Omental fat pad (tissue), 4 donors: Measurements from ENCODE around the gene PDHX. TPM values are rescaled to one million over a fixed set of nuclear protein-coding genes. Genes with fewer than 3 reads are reported as not detected.

Experiments used
- ATAC-seq: fragments of 150-250 bp; one replicate; pipeline ENCODE4 v1.9.1; 2016; ENCODE audit warnings: mild to moderate bottlenecking, moderate library complexity; ENCODE audit not compliant: low FRiP score
- DNase-seq: peaks from one replicate; pipeline ENCODE4 v3.0.0-alpha.2; 2019; ENCODE audit warnings: low spot score
- CTCF ChIP-seq, 3 donors: fragments of 450-650 bp; IDR thresholded peaks; one replicate each; pipeline ENCODE4 v1.5.1; 2016 to 2017; ENCODE audit warnings: antibody characterized with exemption in 3 of 3, mild to moderate bottlenecking in 3 of 3, moderate library complexity in 2 of 3
- total RNA-seq, 4 donors: library from RNA; depleted of rRNA; stranded (reverse); fragments of >200 nt; gene quantifications; one replicate each; pipeline ENCODE4 v1.1.0, GENCODE V29; 2016

Gene PDHX
- total RNA-seq, 4 donors from 2014 or later = 20.0 to 56.0 (median 45.3) TPM

- DNase-seq (no peak), ATAC-seq (no peak)
- no peak for TF ChIP-seq CTCF (IDR thresholded peaks at IDR 0.05)
These were observed 93.5 kb downstream of the PDHX start for GRCh38 chr11:35009944-35010342.

GRCh38 chr11:35010654-35011053 is 94.2 kb downstream of the PDHX start:
- ATAC-seq (no peak), DNase-seq (no peak)
- TF ChIP-seq CTCF (IDR thresholded peaks at IDR 0.05) = no peak

- ATAC-seq (no peak), DNase-seq (no peak)
- no peak for TF ChIP-seq CTCF (IDR thresholded peaks at IDR 0.05)
These were observed 95.0 kb downstream of the PDHX start for GRCh38 chr11:35011389-35011788.

- TF ChIP-seq CTCF (IDR thresholded peaks at IDR 0.05) = no peak
- no peak for ATAC-seq
- DNase-seq = no peak
These were observed 95.5 kb downstream of the PDHX start for GRCh38 chr11:35011944-35012343.

- ATAC-seq (no peak), DNase-seq (no peak)
- TF ChIP-seq CTCF (IDR thresholded peaks at IDR 0.05) = no peak
These were observed 96.2 kb downstream of the PDHX start for GRCh38 chr11:35012467-35013191.

- TF ChIP-seq CTCF (IDR thresholded peaks at IDR 0.05) = no peak
- ATAC-seq (no peak), DNase-seq (no peak)
These were observed 97.3 kb downstream of the PDHX start for GRCh38 chr11:35013514-35014233.

- DNase-seq (no peak), ATAC-seq (peak; percentile 22)
- TF ChIP-seq CTCF (IDR thresholded peaks at IDR 0.05) = no peak
These were observed 97.9 kb downstream of the PDHX start for GRCh38 chr11:35014346-35014745.
